HG02884 (cell line): ENCODE results near the gene FN3KRP.
"Not testable (repeated sequence)": the region's sequence is repeated elsewhere in the genome, so short reads cannot be mapped to it uniquely, and the experiment has no call there.

ENCODE experiments used
- ATAC-seq: cut with Tn5 transposase; IDR thresholded peaks from one replicate; pipeline ENCODE4 v1.9.1; 2021; ENCODE audit warnings: mild to moderate bottlenecking, moderate library complexity; ENCODE audit not compliant: unreplicated experiment

The FN3KRP gene

GRCh38 chr17:82740906-82741759 lies 24.6 kb downstream of the FN3KRP start:
- no peak for ATAC-seq

GRCh38 chr17:82743344-82744219 lies 27.1 kb downstream of the FN3KRP start:
- ATAC-seq = no peak

DNA sequence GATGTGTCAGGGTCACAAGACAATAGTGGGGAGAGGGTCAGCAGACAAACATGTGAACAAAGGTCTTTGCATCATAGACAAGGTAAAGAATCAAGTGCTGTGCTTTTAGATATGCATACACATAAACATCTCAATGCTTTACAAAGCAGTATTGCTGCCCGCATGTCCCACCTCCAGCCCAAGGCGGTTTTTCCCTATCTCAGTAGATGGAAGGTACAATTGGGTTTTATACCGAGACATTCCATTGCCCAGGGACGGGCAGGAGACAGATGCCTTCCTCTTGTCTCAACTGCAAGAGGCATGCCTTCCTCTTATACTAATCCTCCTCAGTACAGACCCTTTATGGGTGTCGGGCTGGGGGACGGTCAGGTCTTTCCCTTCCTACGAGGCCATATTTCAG lies 28.2 kb downstream of the FN3KRP start:
- ATAC-seq = not testable (repeated sequence)

- ATAC-seq = no peak
Measured at GRCh38 chr17:82745524-82745923, 29.0 kb downstream of the FN3KRP start.

DNA sequence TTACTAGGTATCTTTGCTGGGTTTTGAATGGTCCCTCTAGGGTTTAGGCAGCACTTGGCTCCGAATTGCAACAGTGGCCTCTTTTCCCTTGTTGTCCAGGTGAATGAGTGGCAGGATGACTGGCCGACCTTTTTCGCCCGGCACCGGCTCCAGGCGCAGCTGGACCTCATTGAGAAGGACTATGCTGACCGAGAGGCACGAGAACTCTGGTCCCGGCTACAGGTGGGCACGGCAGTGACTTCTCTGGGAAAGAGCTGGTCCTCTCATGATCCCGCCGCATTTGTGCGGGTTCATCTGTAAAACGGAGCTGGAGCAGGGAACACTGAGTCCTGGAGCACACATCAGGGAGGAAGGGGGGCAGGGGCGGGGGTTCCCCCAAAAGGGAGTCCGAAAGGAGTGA lies 32.2 kb downstream of the FN3KRP start:
- ATAC-seq = no peak

GRCh38 chr17:82750241-82750908 lies 33.9 kb downstream of the FN3KRP start:
- no peak for ATAC-seq

DNA sequence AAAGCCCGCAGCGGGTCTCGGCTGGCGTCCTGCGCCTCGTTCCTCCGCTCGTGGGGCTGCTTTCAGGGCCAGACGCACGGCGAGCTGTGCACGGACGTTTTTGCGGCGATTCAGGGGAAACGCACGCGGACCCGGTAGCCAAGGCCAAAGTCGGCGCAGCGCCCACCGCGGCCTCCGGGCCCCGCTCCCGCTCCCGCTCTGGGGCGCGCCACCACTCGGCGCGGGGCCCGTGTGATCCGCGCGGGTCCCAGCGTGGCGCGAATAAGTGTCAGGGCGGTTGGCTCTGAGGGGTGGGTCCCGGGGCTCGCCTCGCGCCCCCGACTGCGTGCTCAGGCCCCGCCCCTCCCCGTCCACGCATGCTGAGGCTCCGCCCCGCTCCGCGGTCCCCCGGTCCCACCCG lies 34.7 kb downstream of the FN3KRP start:
- no peak for ATAC-seq

DNA sequence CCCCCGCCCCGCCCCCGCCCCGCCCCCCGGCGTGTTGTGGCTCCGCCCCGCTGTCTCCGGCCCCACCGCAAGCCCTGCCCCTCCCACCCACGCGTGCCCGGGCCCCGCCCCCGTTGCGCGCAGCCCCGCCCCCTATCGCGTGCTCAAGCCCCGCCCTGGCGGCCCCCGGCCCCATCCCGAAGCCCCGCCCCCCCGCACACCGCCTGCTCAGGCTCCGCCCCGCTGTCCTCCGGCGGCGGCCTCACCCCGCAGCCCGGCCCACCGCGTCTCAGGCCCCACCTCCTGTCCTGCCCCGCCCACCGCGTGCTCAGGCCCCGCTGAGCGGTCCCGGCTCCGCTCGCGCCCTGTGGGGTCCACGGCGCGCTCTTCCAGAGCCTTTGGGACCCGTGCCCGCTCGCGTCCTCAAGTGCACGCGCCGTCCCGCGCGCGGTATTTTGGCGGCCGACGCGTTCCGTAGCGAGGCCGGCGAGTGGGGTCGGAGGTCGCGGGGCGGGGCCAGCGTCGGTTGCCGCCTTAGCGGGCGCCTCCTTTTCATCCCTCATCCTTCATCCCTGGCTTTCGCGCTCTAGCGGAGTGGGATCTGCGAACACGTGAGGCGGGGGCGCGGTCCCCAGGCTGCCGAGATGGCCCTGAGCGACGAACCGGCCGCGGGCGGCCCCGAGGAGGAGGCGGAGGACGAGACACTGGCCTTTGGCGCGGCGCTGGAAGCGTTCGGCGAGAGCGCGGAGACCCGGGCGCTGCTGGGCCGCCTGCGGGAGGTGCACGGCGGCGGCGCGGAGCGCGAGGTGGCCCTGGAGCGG lies 35.3 kb downstream of the FN3KRP start, which contains the start of gene TBCD:
TBCD (plus strand) TSS at position 495 of the 800 bp plus-strand sequence; CDS start at position 624, 129 bp downstream.
- ATAC-seq = peak; percentile 63

DNA sequence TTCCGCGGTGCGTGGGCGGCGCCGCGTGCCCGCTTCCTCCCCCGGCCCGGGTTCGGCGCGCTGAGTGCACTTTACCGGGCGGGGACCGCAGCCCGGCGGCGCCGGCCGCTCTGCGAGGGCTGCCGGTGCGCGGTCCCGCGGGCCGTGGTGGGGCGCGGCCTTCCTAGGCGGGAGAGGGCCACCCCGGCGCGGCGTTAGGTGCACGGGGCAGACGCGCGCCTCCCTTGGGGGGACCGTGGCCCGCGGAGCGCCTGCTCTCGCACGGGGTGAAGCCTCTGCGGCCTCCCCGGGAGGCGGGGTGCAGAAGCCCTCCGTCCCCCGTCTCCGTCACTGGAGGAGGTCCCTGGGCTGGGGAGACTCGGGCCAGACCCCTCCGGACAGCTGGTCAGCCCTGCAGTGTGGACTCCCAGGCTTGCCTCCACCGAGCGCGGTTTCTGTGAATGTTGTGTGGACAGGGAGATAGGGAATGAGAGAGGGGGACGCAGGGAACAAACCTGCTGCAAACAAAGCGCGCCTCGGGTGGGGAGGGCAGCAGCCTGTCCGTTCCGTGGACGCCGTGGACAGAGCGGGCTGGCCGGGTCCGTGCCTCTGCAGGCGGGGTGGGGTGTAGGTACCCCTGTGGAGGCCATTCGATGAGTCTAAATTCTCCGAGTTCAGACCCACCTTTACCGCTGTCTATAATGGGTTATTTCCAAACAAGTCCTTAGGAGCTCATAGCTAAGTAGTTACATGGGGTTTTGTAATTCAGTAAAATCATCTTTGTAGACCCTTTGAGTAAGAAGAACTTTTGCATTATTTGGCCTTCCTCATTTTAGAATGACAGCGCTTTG lies 36.1 kb downstream of the FN3KRP start:
- ATAC-seq = peak; percentile 11

GRCh38 chr17:82753201-82753464 lies 36.6 kb downstream of the FN3KRP start:
- no peak for ATAC-seq

DNA sequence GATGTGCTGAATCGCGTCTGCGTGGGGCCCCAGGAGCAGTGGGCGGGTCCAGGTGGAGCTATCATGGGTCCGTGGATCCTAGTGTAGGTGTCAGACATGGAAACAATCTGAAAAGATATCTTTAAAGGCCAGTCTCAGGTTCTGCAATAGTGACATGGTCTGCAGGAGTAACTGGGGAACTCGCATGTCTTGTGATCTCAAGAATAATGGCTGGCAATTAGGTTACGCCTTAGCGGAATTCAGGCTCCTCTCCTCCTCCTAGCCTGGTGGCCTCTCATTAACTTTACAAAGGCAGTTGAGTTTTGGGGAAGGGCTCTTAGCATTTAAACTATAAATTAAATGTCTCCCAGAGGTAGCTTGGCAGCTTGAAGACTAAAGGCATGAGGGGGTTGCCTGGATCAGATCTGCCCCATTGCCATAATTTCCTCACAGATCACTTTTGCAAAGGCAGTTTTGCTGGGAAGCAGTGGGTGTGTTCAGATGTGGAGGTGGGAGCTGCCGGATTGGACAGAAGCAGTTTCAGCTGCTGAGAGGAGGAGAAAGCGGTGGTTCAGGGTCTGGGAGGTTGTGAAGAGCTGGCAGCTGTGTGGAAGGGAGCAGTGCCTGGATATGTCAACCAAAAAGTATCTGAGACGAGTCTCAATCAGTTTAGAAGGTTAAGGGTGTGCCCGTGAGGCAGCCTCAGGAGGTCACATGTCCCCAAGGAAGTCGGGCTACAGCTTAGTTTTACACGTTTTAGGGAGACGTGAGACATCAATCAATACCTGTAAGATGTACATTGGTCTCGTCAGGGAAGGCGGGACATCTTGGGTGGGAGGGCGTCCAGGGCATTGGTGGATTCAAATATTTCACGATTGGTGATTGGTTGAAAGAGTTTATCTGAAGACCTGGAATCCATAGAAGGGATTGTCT lies 38.0 kb downstream of the FN3KRP start:
- no peak for ATAC-seq

GRCh38 chr17:82756166-82756565 lies 39.7 kb downstream of the FN3KRP start:
- no peak for ATAC-seq

DNA sequence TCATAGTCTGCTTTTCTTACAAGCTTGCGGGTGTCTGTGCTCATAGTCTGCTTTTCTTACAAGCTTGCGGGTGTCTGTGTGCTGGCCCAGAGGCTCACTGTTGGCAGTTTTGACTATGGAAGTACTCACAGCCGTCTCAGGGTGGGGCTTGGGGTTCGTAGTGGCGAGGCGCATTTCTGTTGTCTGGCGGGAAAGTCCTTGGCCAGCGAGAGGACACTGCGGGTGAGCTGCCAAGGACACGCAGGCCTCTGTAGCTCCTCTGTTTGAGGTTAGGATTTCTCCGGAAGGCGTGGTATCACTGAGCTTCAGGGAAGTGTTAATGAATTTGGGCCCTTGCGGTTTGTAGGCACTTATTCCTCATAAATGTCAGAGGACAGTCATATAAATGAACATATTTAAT lies 48.9 kb downstream of the FN3KRP start:
- ATAC-seq = no peak

DNA sequence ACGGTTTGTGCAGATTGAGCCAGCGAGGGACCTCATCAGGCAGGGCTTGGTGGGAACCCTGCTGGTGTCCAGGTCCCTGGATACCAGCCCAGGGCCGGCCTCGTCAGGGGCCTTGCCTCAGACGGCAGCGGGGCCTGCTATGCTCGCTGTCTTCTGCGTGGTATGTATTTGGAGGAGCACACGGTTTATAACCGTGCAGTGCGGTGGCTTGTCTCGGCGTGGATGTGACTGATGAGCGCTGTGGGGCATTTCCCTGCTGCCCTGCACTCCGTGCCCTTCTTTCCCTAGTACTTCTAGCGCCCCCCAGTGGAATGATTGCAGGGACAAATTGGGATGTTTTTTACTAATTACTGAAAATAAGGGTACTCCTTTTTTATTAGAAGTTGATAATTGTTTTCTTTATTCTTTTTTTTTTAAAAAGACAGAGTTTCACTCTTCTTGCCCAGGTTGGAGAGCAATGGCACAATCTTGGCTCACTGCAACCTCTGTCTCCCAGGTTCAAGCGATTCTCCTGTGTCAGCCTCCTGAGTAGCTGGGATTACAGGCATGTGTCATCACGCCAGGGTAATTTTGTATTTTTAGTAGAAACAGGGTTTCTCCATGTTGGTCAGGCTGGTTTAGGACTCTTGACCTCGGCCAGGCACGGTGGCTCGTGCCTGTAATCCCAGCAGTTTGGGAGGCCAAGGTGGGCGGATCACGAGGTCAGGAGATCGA lies 50.7 kb downstream of the FN3KRP start:
- no peak for ATAC-seq

DNA sequence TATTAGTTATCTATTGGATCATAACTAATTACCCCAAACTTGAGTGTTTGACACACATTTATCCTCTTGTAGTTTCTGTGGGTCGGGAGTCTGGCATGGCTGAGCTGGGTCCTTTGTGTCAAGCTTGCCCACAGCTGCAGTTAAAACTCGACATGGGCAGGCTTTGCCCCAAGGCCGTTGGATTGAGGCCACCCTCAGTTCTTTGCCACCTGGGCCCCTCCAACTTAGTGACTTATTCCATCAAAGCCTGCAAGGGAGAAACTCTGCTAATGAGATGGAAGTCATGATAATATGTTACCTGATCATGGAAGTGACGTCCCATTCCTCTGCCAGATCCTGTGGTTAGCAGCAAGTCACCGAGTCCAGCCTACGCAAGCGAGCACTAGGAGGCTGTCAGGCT lies 52.5 kb downstream of the FN3KRP start:
- no peak for ATAC-seq

- ATAC-seq = no peak
Measured at GRCh38 chr17:82772026-82772425, 55.5 kb downstream of the FN3KRP start.

- not testable (repeated sequence) for ATAC-seq
Measured at GRCh38 chr17:82774456-82774855, 58.0 kb downstream of the FN3KRP start.
